Measurements from ENCODE around the gene CCNJ.

GRCh38 chr10:96022739-96023138 lies 20.6 kb upstream of the CCNJ start:
- no peak for TF ChIP-seq CTCF (conservative IDR thresholded peaks at IDR 0.05 in 1 of 2, IDR thresholded peaks at IDR 0.05 in 1 of 2; ENCODE audit: low read depth in 1 of 2, low read length in 2 of 2)
- TF ChIP-seq EZH2 (IDR thresholded peaks at IDR 0.05; ENCODE audit: low read length, missing control alignments), result no peak
